H9 (cell line): ENCODE measurements around the gene CNTN2. TPM values are rescaled to one million over a fixed set of nuclear protein-coding genes. Genes with fewer than 3 reads are reported as not detected.

Experiments
- DNase-seq: peaks from one replicate; pipeline ENCODE4 v3.0.0-alpha.2; 2017
- H2AFZ ChIP-seq: one replicate; pipeline ENCODE4 v1.6.1; 2013; ENCODE audit warnings: mild to moderate bottlenecking, low read length, control low read depth, moderate library complexity
- H2AK5ac ChIP-seq: 2 replicates; pipeline ENCODE4 v1.6.1; 2013; ENCODE audit warnings: low read length, control low read depth, mixed read lengths; ENCODE audit not compliant: insufficient read length
- H2BK120ac ChIP-seq: one replicate; pipeline ENCODE4 v1.6.1; 2013; ENCODE audit warnings: low read depth, mild to moderate bottlenecking, low read length, control low read depth, inconsistent platforms; ENCODE audit not compliant: poor library complexity, severe bottlenecking
- H2BK12ac ChIP-seq: 2 replicates; pipeline ENCODE4 v1.6.1; 2013; ENCODE audit warnings: low read length, control low read depth, mixed read lengths, low read depth; ENCODE audit not compliant: insufficient read length
- H2BK15ac ChIP-seq: 2 replicates; pipeline ENCODE4 v1.6.1; 2013; ENCODE audit warnings: low read depth, low read length, control low read depth
- H2BK20ac ChIP-seq: one replicate; pipeline ENCODE4 v1.6.1; 2013; ENCODE audit warnings: low read depth, mild to moderate bottlenecking, low read length, control low read depth, inconsistent platforms; ENCODE audit not compliant: poor library complexity, severe bottlenecking
- H2BK5ac ChIP-seq: 2 replicates; pipeline ENCODE4 v1.6.1; 2013; ENCODE audit warnings: low read length, control low read depth, mixed read lengths; ENCODE audit not compliant: insufficient read length
- H3K14ac ChIP-seq: 2 replicates; pipeline ENCODE4 v1.6.1; 2013; ENCODE audit warnings: low read length, control low read depth; ENCODE audit not compliant: insufficient read depth
- H3K18ac ChIP-seq: 2 replicates; pipeline ENCODE4 v1.6.1; 2013; ENCODE audit warnings: low read depth, mild to moderate bottlenecking, mixed read lengths, low read length, control low read depth; ENCODE audit not compliant: insufficient read length
- H3K23ac ChIP-seq: 2 replicates; pipeline ENCODE4 v1.6.1; 2013; ENCODE audit warnings: low read length, control low read depth, mixed read lengths, low read depth; ENCODE audit not compliant: insufficient read length
- H3K23me2 ChIP-seq: 2 replicates; pipeline ENCODE4 v1.6.1; 2013; ENCODE audit warnings: low read depth, mild to moderate bottlenecking, mixed read lengths, low read length, control low read depth; ENCODE audit not compliant: insufficient read length, poor library complexity, severe bottlenecking
- H3K27ac ChIP-seq: 2 replicates; pipeline ENCODE4 v1.5.1; 2013; ENCODE audit warnings: low read length, control low read depth, mixed read lengths, low read depth; ENCODE audit not compliant: insufficient read length
- H3K27me3 ChIP-seq: 2 replicates; pipeline ENCODE4 v1.6.1; 2013; ENCODE audit warnings: low read length, control low read depth, inconsistent platforms; ENCODE audit not compliant: insufficient read depth
- H3K4ac ChIP-seq: 2 replicates; pipeline ENCODE4 v1.6.1; 2013; ENCODE audit warnings: low read depth, mild to moderate bottlenecking, control low read depth, inconsistent platforms, low read length, moderate library complexity
- H3K4me1 ChIP-seq: 2 replicates; pipeline ENCODE4 v1.6.1; 2013; ENCODE audit warnings: low read length, control low read depth, inconsistent platforms; ENCODE audit not compliant: insufficient read depth
- H3K4me2 ChIP-seq: 2 replicates; pipeline ENCODE4 v1.6.1; 2013; ENCODE audit warnings: low read length, control low read depth, mixed read lengths; ENCODE audit not compliant: insufficient read length, insufficient read depth
- H3K56ac ChIP-seq: 2 replicates; pipeline ENCODE4 v1.6.1; 2013; ENCODE audit warnings: low read depth, mild to moderate bottlenecking, mixed read lengths, low read length, control low read depth; ENCODE audit not compliant: insufficient read length
- H3K79me1 ChIP-seq: 2 replicates; pipeline ENCODE4 v1.6.1; 2013; ENCODE audit warnings: low read depth, mild to moderate bottlenecking, moderate library complexity, low read length, control low read depth, inconsistent platforms; ENCODE audit not compliant: insufficient read depth, poor library complexity, severe bottlenecking
- H3K79me2 ChIP-seq: 2 replicates; pipeline ENCODE4 v1.6.1; 2013; ENCODE audit warnings: low read length, control low read depth, inconsistent platforms; ENCODE audit not compliant: insufficient read depth
- H3K9ac ChIP-seq: 2 replicates; pipeline ENCODE4 v1.6.1; 2013; ENCODE audit warnings: low read length, control low read depth, mixed read lengths; ENCODE audit not compliant: insufficient read length; ENCODE audit errors: extremely low read depth
- H3K9me3 ChIP-seq: one replicate; pipeline ENCODE4 v1.6.1; 2013; ENCODE audit warnings: low read depth, low read length, inconsistent platforms; ENCODE audit not compliant: control insufficient read depth
- H3T11ph ChIP-seq: one replicate; pipeline ENCODE4 v1.6.1; 2013; ENCODE audit warnings: mild to moderate bottlenecking, low read length, control low read depth, inconsistent platforms
- H4K20me1 ChIP-seq: one replicate; pipeline ENCODE4 v1.6.1; 2013; ENCODE audit not compliant: control insufficient read depth, insufficient read length, insufficient read depth
- H4K5ac ChIP-seq: 2 replicates; pipeline ENCODE4 v1.6.1; 2013; ENCODE audit warnings: low read depth, mild to moderate bottlenecking, mixed read lengths, low read length, control low read depth; ENCODE audit not compliant: insufficient read length
- H4K8ac ChIP-seq: replicated peaks from 2 replicates; pipeline ENCODE4 v1.6.1; 2013; ENCODE audit warnings: low read length, control low read depth, mixed read lengths, low read depth; ENCODE audit not compliant: insufficient read length
- H4K91ac ChIP-seq: 2 replicates; pipeline ENCODE4 v1.6.1; 2013; ENCODE audit warnings: low read depth, mild to moderate bottlenecking, moderate library complexity, mixed read lengths, low read length, control low read depth; ENCODE audit not compliant: insufficient read length
- H3K27ac Mint-ChIP-seq, 3 experiments: 2 replicates in 2 of 3; 3 replicates in 1 of 3; pipeline ENCODE4 v1.8.0; 2020 to 2021; ENCODE audit warnings: mixed read lengths in 3 of 3, mild to moderate bottlenecking in 1 of 3, moderate library complexity in 1 of 3
- H3K27me3 Mint-ChIP-seq: 2 replicates; pipeline ENCODE4 v1.8.0; 2021; ENCODE audit warnings: low read depth, mild to moderate bottlenecking, moderate library complexity, mixed read lengths
- H3K36me3 Mint-ChIP-seq, 3 experiments: 2 replicates in 2 of 3; 3 replicates in 1 of 3; pipeline ENCODE4 v1.8.0; 2020 to 2021; ENCODE audit warnings: low read depth in 3 of 3, mixed read lengths in 3 of 3; ENCODE audit not compliant: insufficient read depth in 1 of 3
- H3K4me1 Mint-ChIP-seq, 2 experiments: 2 replicates each; pipeline ENCODE4 v1.8.0; 2020; ENCODE audit warnings: mixed read lengths in 2 of 2
- H3K4me3 Mint-ChIP-seq, 2 experiments: 2 replicates in 1 of 2; 3 replicates in 1 of 2; pipeline ENCODE4 v1.8.0; 2020 to 2021; ENCODE audit warnings: mild to moderate bottlenecking in 2 of 2, mixed read lengths in 2 of 2, moderate library complexity in 1 of 2
- H3K9me3 Mint-ChIP-seq, 2 experiments: 2 replicates in 1 of 2; 3 replicates in 1 of 2; pipeline ENCODE4 v1.8.0; 2020; ENCODE audit warnings: mild to moderate bottlenecking in 2 of 2, mixed read lengths in 2 of 2, moderate library complexity in 1 of 2
- CTCF ChIP-seq: fragments of 200-600 bp; sonication (generic); conservative IDR thresholded peaks from 3 replicates; pipeline ENCODE4 v1.8.0; 2021; ENCODE audit warnings: antibody characterized with exemption, mild to moderate bottlenecking
- WGBS: extraction: QIAGEN DNeasy Blood & Tissue Kit; methylation state at CpG from one replicate; pipeline ENCODE4 v1.1.7; 2013; ENCODE audit warnings: missing lambda C conversion rate, low lambda C conversion rate, mixed read lengths; ENCODE audit not compliant: insufficient read length; ENCODE audit errors: extremely low coverage; 5-methylcytosine and 5-hydroxymethylcytosine counted together
- total RNA-seq: library from RNA; stranded (reverse); gene quantifications from 2 replicates; pipeline ENCODE4 v1.2.1, GENCODE V29; 2021

CNTN2 gene
- total RNA-seq, 1 experiment from 2014 or later = 0.42 TPM

GRCh38 chr1:205060746-205061145, 17.7 kb downstream of the CNTN2 start:
- Histone ChIP-seq H3K79me2 (no peaks in the 10 kb centered on the region), H3K14ac (no peak overlapping the region), H4K5ac (no peak overlapping the region), H2AFZ (no peak overlapping the region), H2BK20ac (no peak overlapping the region), H2BK15ac (no peak overlapping the region), H4K8ac (no peak overlapping the region), H3K9ac (no peak overlapping the region), H2BK12ac (no peak overlapping the region), H4K91ac (no peak overlapping the region), H3T11ph (no peak overlapping the region), H3K9me3 (no peaks in the 10 kb centered on the region), H3K4me1 (no peaks in the 10 kb centered on the region), H2BK5ac (no peak overlapping the region), H3K23ac (no peak overlapping the region), H3K23me2 (no peaks in the 10 kb centered on the region), H3K27ac (no peak overlapping the region), H3K56ac (no peak overlapping the region), H2BK120ac (no peak overlapping the region), H3K4me2 (no peak overlapping the region), H4K20me1 (no peaks in the 10 kb centered on the region), H3K79me1 (no peaks in the 10 kb centered on the region), H3K4ac (no peak overlapping the region), H2AK5ac (no peak overlapping the region), H3K27me3 (no peaks in the 10 kb centered on the region), H3K18ac (no peak overlapping the region)
- Mint-ChIP-seq H3K27me3 (peaks cover 3% of the 10 kb centered on the region; the same call in 1 of the 2 replicates), H3K9me3 (no peaks in the 10 kb centered on the region), H3K4me3 (no peak overlapping the region), H3K36me3 (no peaks in the 10 kb centered on the region), H3K27ac (no peak overlapping the region), H3K4me1 (peaks cover 4% of the 10 kb centered on the region in 2 experiments)
- DNase-seq = no peak
- no CpG with 5 or more reads among the region's 10 CpGs for whole genome bisulfite sequencing
- TF ChIP-seq CTCF = no peak
